Prostate gland (tissue), 2 donors: ENCODE results near the gene MN1. TPM values are rescaled to one million over a fixed set of nuclear protein-coding genes. Genes with fewer than 3 reads are reported as not detected.

Experiments
- DNase-seq: peaks from one replicate; pipeline ENCODE4 v3.0.0-alpha.2; 2019; ENCODE audit warnings: low spot score
- H3K27ac ChIP-seq, 2 donors: fragments of 200-600 bp; sonication (generic); 2 replicates each; pipeline ENCODE4 v1.5.1; 2017 to 2019
- H3K27me3 ChIP-seq: fragments of 200-600 bp; sonication (generic); replicated peaks from 2 replicates; pipeline ENCODE4 v1.5.1; 2019; ENCODE audit not compliant: insufficient read depth
- H3K36me3 ChIP-seq, 2 donors: fragments of 200-600 bp; sonication (generic); 1 replicate in 1 of 2; 2 replicates in 1 of 2; pipeline versions ENCODE4 v1.5.1 to v1.8.1; 2017 to 2019
- H3K4me1 ChIP-seq: fragments of 200-600 bp; sonication (generic); replicated peaks from 2 replicates; pipeline ENCODE4 v1.5.1; 2019
- H3K4me3 ChIP-seq, 2 donors: fragments of 200-600 bp; sonication (generic); 2 replicates each; pipeline ENCODE4 v1.5.1; 2017 to 2019
- H3K9me3 ChIP-seq: fragments of 200-600 bp; sonication (generic); 2 replicates; pipeline ENCODE4 v1.5.1; 2017
- CTCF ChIP-seq, 4 experiments: fragments of 200-600 bp in 2 of 4; fragments of 450-650 bp in 2 of 4; sonication (generic) in 2 of 4; IDR thresholded peaks; 1 replicate in 3 of 4; 2 replicates in 1 of 4; pipeline ENCODE4 v1.5.1; 2016 to 2019; ENCODE audit warnings: antibody characterized with exemption in 4 of 4, mild to moderate bottlenecking in 2 of 4, moderate library complexity in 2 of 4
- POLR2A ChIP-seq: fragments of 450-650 bp; IDR thresholded peaks from one replicate; pipeline ENCODE4 v1.6.1; 2016; ENCODE audit warnings: antibody characterized with exemption, mild to moderate bottlenecking
- POLR2AphosphoS5 ChIP-seq: sonication (generic); formaldehyde crosslinking; IDR thresholded peaks from one replicate; pipeline ENCODE4 v1.6.1; 2017; ENCODE audit warnings: antibody characterized with exemption
- WGBS: methylation state at CpG from one replicate; pipeline ENCODE4 v1.1.5; 2018; 5-methylcytosine and 5-hydroxymethylcytosine counted together
- intact Hi-C: fragments of 100-400 bp; cut with DNase I; formaldehyde crosslinking; loops from one replicate; pipeline ENCODE4 v1.14.2; 2022
- total RNA-seq, 2 donors: library from RNA; depleted of rRNA; stranded (reverse); fragments of >200 nt; gene quantifications; one replicate each; pipeline ENCODE4 v1.1.0, GENCODE V29; 2016

MN1 gene
- total RNA-seq, 2 donors from 2014 or later = 5.5 to 5.8 TPM

- TF ChIP-seq CTCF (IDR thresholded peaks at IDR 0.05) (no peak), POLR2AphosphoS5 (no peak), POLR2A (no peak)
- no peaks in the 10 kb centered on the region for H3K27me3 ChIP-seq
- no peaks in the 10 kb centered on the region for H3K9me3 ChIP-seq
- H3K4me3 ChIP-seq = no peak overlapping the region
- H3K27ac ChIP-seq = no peak overlapping the region
- 73% methylated on average over 23 of the region's 23 CpGs for WGBS
- intact Hi-C loops = no loop called here
- no peaks in the 10 kb centered on the region for H3K36me3 ChIP-seq
- H3K4me1 ChIP-seq = no peaks in the 10 kb centered on the region
- DNase-seq = no peak
These were observed 26.3 kb upstream of the MN1 start for GRCh38 chr22:27827604-27828587.

- Histone ChIP-seq H3K36me3 (no peaks in the 10 kb centered on the region), H3K4me3 (no peak overlapping the region), H3K27ac (no peak overlapping the region), H3K9me3 (no peaks in the 10 kb centered on the region), H3K4me1 (no peaks in the 10 kb centered on the region), H3K27me3 (no peaks in the 10 kb centered on the region)
- DNase-seq = no peak
- intact Hi-C loops = no loop called here
- 91% methylated on average over 6 of the region's 6 CpGs for WGBS
- TF ChIP-seq POLR2AphosphoS5 = no peak
- no peak for TF ChIP-seq CTCF (IDR thresholded peaks at IDR 0.05)
- no peak for TF ChIP-seq POLR2A
These were observed 23.6 kb upstream of the MN1 start for GRCh38 chr22:27825174-27825573.

- TF ChIP-seq POLR2A = no peak
- TF ChIP-seq CTCF (IDR thresholded peaks at IDR 0.05) = no peak
- TF ChIP-seq POLR2AphosphoS5 = no peak
- 95% methylated on average over 1 of the region's 1 CpG for WGBS
- H3K4me3 ChIP-seq = no peak overlapping the region
- no peaks in the 10 kb centered on the region for H3K27me3 ChIP-seq
- no peaks in the 10 kb centered on the region for H3K36me3 ChIP-seq
- intact Hi-C loops = no loop called here
- H3K4me1 ChIP-seq = no peaks in the 10 kb centered on the region
- no peak for DNase-seq
- H3K9me3 ChIP-seq = no peaks in the 10 kb centered on the region
- H3K27ac ChIP-seq = no peak overlapping the region
These were observed 21.7 kb upstream of the MN1 start for GRCh38 chr22:27823221-27823620.

- TF ChIP-seq CTCF (IDR thresholded peaks at IDR 0.05) (no peak), POLR2A (no peak), POLR2AphosphoS5 (no peak)
- Histone ChIP-seq H3K9me3 (no peaks in the 10 kb centered on the region), H3K36me3 (no peaks in the 10 kb centered on the region), H3K4me3 (no peak overlapping the region), H3K27me3 (no peaks in the 10 kb centered on the region), H3K27ac (peak overlapping the region in 1 of 2 donors; percentile 13), H3K4me1 (no peaks in the 10 kb centered on the region)
- intact Hi-C loops = no loop called here
- DNase-seq = no peak
- 48% methylated on average over 22 of the region's 22 CpGs for WGBS
These were observed 19.6 kb upstream of the MN1 start for GRCh38 chr22:27820896-27821866.
